Gastrocnemius medialis (tissue), 4 donors: Measurements from ENCODE around the gene GRAMD2B. TPM values are rescaled to one million over a fixed set of nuclear protein-coding genes. Genes with fewer than 3 reads are reported as not detected.

Experiments used
- ATAC-seq, 2 donors: fragments of 150-250 bp; one replicate each; pipeline ENCODE4 v1.9.1; 2016
- DNase-seq, 2 donors: peaks; one replicate each; pipeline ENCODE4 v3.0.0-alpha.2; 2019
- H3K27ac ChIP-seq, 4 donors: fragments of 200-600 bp; sonication (generic); 1 replicate in 1 of 4; 2 replicates in 3 of 4; pipeline ENCODE4 v1.5.1; 2016 to 2018; ENCODE audit warnings: mild to moderate bottlenecking in 2 of 4, moderate library complexity in 1 of 4
- H3K27me3 ChIP-seq, 3 donors: fragments of 200-600 bp; sonication (generic) in 2 of 3; 1 replicate in 1 of 3; 2 replicates in 2 of 3; pipeline versions ENCODE4 v1.5.1 to v1.6.0; 2016 to 2019; ENCODE audit warnings: mild to moderate bottlenecking in 1 of 3, moderate library complexity in 1 of 3
- H3K36me3 ChIP-seq, 2 donors: fragments of 200-600 bp; sonication (generic) in 1 of 2; one replicate each; pipeline ENCODE4 v1.5.1; 2017 to 2018
- H3K4me1 ChIP-seq, 2 donors: fragments of 200-600 bp; sonication (generic) in 1 of 2; one replicate each; pipeline ENCODE4 v1.5.1; 2016 to 2017; ENCODE audit warnings: mild to moderate bottlenecking in 2 of 2
- H3K4me3 ChIP-seq, 4 donors: fragments of 200-600 bp; sonication (generic) in 3 of 4; 1 replicate in 1 of 4; 2 replicates in 3 of 4; pipeline ENCODE4 v1.5.1; 2016 to 2019; ENCODE audit warnings: mild to moderate bottlenecking in 2 of 4
- H3K9me3 ChIP-seq, 3 donors: fragments of 200-600 bp; sonication (generic) in 2 of 3; 1 replicate in 1 of 3; 2 replicates in 2 of 3; pipeline ENCODE4 v1.5.1; 2016 to 2019
- CTCF ChIP-seq, 5 experiments: fragments of 450-650 bp in 3 of 5; fragments of 200-600 bp in 2 of 5; sonication (generic) in 2 of 5; IDR thresholded peaks in 4 of 5; conservative IDR thresholded peaks in 1 of 5; 1 replicate in 4 of 5; 2 replicates in 1 of 5; pipeline ENCODE4 v1.5.1; 2016 to 2019; ENCODE audit warnings: antibody characterized with exemption in 5 of 5, mild to moderate bottlenecking in 3 of 5, moderate library complexity in 3 of 5
- POLR2A ChIP-seq, 2 donors: fragments of 450-650 bp; IDR thresholded peaks; one replicate each; pipeline ENCODE4 v1.6.1; 2017; ENCODE audit warnings: antibody characterized with exemption in 2 of 2, mild to moderate bottlenecking in 2 of 2, moderate library complexity in 2 of 2
- in situ Hi-C, 4 donors: fragments of 200-750 bp; cut with MboI; loops; one replicate each; pipeline versions ENCODE4 v1.15.0 to v1.8.0; 2017; ENCODE audit warnings: low sequenced_read_pairs in 4 of 4
- intact Hi-C: fragments of 100-400 bp; cut with DNase I; formaldehyde crosslinking; loops from one replicate; pipeline ENCODE4 v1.15.1; 2023; ENCODE audit warnings: low total_unique reads
- total RNA-seq, 4 donors: library from RNA; depleted of rRNA; stranded (reverse); fragments of >200 nt; gene quantifications; one replicate each; pipeline versions ENCODE4 v1.1.0 to v1.2.3, GENCODE V29; 2016

The GRAMD2B gene
- total RNA-seq, 4 donors from 2014 or later = 4.6 to 10.4 (median 8.9) TPM

- DNase-seq (no peak), ATAC-seq (no peak)
- TF ChIP-seq POLR2A (IDR thresholded peaks at IDR 0.05) (no peak), CTCF (IDR thresholded peaks at IDR 0.05 in 4 of 5, conservative IDR thresholded peaks at IDR 0.05 in 1 of 5) (no peak)
- H3K27ac ChIP-seq = no peak overlapping the region
- no peak overlapping the region for H3K4me3 ChIP-seq
- H3K27me3 ChIP-seq = no peaks in the 10 kb centered on the region
- H3K36me3 ChIP-seq = peaks cover 0 to 4% of the 10 kb centered on the region in 2 donors
- intact Hi-C loops = no loop called here
- no peaks in the 10 kb centered on the region for H3K4me1 ChIP-seq
- H3K9me3 ChIP-seq = no peaks in the 10 kb centered on the region
- in situ Hi-C loops = no loop called here
Observed at GRCh38 chr5:126542441-126542840, 119.2 kb downstream of the GRAMD2B start.

- Histone ChIP-seq H3K27me3 (no peaks in the 10 kb centered on the region), H3K4me3 (no peak overlapping the region), H3K36me3 (peaks cover 0 to 4% of the 10 kb centered on the region in 2 donors), H3K9me3 (no peaks in the 10 kb centered on the region), H3K27ac (no peak overlapping the region), H3K4me1 (no peaks in the 10 kb centered on the region)
- in situ Hi-C loops (no loop called here), intact Hi-C loops (no loop called here)
- ATAC-seq (no peak), DNase-seq (no peak)
- TF ChIP-seq CTCF (IDR thresholded peaks at IDR 0.05 in 4 of 5, conservative IDR thresholded peaks at IDR 0.05 in 1 of 5) (no peak), POLR2A (IDR thresholded peaks at IDR 0.05) (no peak)
Observed at GRCh38 chr5:126543009-126543408, 119.8 kb downstream of the GRAMD2B start.

- peaks cover 0 to 4% of the 10 kb centered on the region in 2 donors for H3K36me3 ChIP-seq
- no peak for DNase-seq
- intact Hi-C loops = no loop called here
- TF ChIP-seq POLR2A (IDR thresholded peaks at IDR 0.05) (no peak), CTCF (IDR thresholded peaks at IDR 0.05 in 4 of 5, conservative IDR thresholded peaks at IDR 0.05 in 1 of 5) (no peak)
- in situ Hi-C loops = no loop called here
- ATAC-seq = no peak
- H3K4me1 ChIP-seq = no peaks in the 10 kb centered on the region
- no peaks in the 10 kb centered on the region for H3K9me3 ChIP-seq
- H3K27ac ChIP-seq = no peak overlapping the region
- no peaks in the 10 kb centered on the region for H3K27me3 ChIP-seq
- H3K4me3 ChIP-seq = no peak overlapping the region
Observed at GRCh38 chr5:126543660-126544059, 120.5 kb downstream of the GRAMD2B start.

Other genes starting within 250 kb of the GRAMD2B start
- 1 to 10 TPM; 2.7 to 6.3 (median 4.7) TPM for gene ALDH7A1, start 171.8 kb downstream of the GRAMD2B start, total RNA-seq
- gene PHAX, start 177.5 kb downstream of the GRAMD2B start, total RNA-seq = 10 to 100 TPM; 33.3 to 50.6 (median 38.4) TPM